ENCODE measurements around the gene MDN1.
"Not testable (repeated sequence)": the region's sequence is repeated elsewhere in the genome, so short reads cannot be mapped to it uniquely, and the experiment has no call there.

Gene MDN1

DNA sequence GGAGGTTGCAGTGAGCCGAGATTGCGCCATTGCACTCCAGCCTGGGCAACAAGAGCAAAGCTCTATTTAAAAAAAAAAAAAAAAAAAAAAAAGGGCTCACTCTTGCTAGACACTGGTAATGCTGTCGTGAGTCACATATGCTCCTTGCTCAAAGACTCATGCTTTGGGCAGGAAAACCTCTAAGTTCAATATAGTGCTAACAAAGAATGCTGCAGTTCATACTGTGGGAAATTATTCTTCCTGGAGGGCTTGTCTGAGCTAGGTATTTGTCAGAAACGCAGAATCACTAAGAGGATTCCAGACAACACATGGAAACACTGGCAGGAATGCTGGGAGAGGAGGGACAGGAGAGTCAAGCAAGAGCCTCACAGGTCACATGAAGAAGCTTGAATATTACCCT lies 178.8 kb downstream of the MDN1 start:
- no peak for DNase-seq (ENCODE audit: low read depth)
- in situ Hi-C loops (cut with HindIII; ENCODE audit: low sequenced_read_pairs), result no loop called here
- no peak overlapping the region for H3K4me3 ChIP-seq (ENCODE audit: low read depth, low read length)
- TF ChIP-seq, protein P1, sequence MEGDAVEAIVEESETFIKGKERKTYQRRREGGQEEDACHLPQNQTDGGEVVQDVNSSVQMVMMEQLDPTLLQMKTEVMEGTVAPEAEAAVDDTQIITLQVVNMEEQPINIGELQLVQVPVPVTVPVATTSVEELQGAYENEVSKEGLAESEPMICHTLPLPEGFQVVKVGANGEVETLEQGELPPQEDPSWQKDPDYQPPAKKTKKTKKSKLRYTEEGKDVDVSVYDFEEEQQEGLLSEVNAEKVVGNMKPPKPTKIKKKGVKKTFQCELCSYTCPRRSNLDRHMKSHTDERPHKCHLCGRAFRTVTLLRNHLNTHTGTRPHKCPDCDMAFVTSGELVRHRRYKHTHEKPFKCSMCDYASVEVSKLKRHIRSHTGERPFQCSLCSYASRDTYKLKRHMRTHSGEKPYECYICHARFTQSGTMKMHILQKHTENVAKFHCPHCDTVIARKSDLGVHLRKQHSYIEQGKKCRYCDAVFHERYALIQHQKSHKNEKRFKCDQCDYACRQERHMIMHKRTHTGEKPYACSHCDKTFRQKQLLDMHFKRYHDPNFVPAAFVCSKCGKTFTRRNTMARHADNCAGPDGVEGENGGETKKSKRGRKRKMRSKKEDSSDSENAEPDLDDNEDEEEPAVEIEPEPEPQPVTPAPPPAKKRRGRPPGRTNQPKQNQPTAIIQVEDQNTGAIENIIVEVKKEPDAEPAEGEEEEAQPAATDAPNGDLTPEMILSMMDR (IDR thresholded peaks at IDR 0.05; ENCODE audit: low read depth, low read length, missing control alignments), result no peak

- TF ChIP-seq, protein P1 (IDR thresholded peaks at IDR 0.05; ENCODE audit: low read depth, low read length, missing control alignments), result peak; percentile 16
- DNase-seq (ENCODE audit: low read depth), result peak; percentile 83
- in situ Hi-C loops (cut with HindIII; ENCODE audit: low sequenced_read_pairs), result loop anchor here (10.0 kb wide), 2 partner anchors 204 to 274 kb away; partner anchors contain the start of gene ANKRD6
- H3K4me3 ChIP-seq (ENCODE audit: low read depth, low read length), result peak within 1 kb of the TSS; percentile 72
These were observed 181.0 kb downstream of the MDN1 start, which contains the start of gene LYRM2 for GRCh38 chr6:89638320-89639195. Gene LYRM2, minus strand, starts transcription at chr6:89638747. Its CDS starts 31 bp downstream, at chr6:89638716.

DNA sequence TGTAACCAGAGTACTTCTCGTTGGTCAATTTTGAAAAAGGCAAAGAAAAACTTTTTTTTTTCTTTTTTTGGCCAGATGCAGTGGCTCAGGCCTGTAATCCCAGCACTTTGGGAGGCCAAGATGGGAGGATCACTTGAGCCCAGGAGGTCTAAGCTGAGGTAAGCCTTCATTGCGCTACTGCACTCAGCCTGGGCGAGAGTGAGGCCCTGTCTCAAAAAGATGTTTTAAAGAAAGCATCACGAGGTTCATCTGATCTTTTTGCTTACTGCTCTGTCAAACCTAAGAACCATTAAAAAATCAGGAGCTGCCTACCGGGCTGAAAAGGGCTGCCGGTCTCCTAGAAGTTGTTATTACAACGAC lies 181.7 kb downstream of the MDN1 start:
- DNase-seq (ENCODE audit: low read depth), result no peak
- in situ Hi-C loops (cut with HindIII; ENCODE audit: low sequenced_read_pairs), result loop anchor here (10.0 kb wide), 2 partner anchors 203 to 273 kb away; partner anchors contain the start of gene ANKRD6
- peak overlapping the region; percentile 72 for H3K4me3 ChIP-seq (ENCODE audit: low read depth, low read length)
- TF ChIP-seq, protein P1 (IDR thresholded peaks at IDR 0.05; ENCODE audit: low read depth, low read length, missing control alignments), result no peak

GRCh38 chr6:89636412-89636811 lies 183.2 kb downstream of the MDN1 start:
- in situ Hi-C loops (cut with HindIII; ENCODE audit: low sequenced_read_pairs), result loop anchor here (10.0 kb wide), 2 partner anchors 202 to 272 kb away; partner anchors contain the start of gene ANKRD6
- not testable (repeated sequence) for DNase-seq (ENCODE audit: low read depth); H3K4me3 ChIP-seq (ENCODE audit: low read depth, low read length)

- in situ Hi-C loops (cut with HindIII; ENCODE audit: low sequenced_read_pairs), result loop anchor here (5.0 to 10.0 kb wide), 3 partner anchors 68 to 266 kb away; partner anchors contain the start of gene ANKRD6
- no peak for DNase-seq (ENCODE audit: low read depth)
- no peak overlapping the region for H3K4me3 ChIP-seq (ENCODE audit: low read depth, low read length)
- TF ChIP-seq, protein P1 (IDR thresholded peaks at IDR 0.05; ENCODE audit: low read depth, low read length, missing control alignments), result no peak
These were observed 189.1 kb downstream of the MDN1 start for GRCh38 chr6:89630488-89630887.

DNA sequence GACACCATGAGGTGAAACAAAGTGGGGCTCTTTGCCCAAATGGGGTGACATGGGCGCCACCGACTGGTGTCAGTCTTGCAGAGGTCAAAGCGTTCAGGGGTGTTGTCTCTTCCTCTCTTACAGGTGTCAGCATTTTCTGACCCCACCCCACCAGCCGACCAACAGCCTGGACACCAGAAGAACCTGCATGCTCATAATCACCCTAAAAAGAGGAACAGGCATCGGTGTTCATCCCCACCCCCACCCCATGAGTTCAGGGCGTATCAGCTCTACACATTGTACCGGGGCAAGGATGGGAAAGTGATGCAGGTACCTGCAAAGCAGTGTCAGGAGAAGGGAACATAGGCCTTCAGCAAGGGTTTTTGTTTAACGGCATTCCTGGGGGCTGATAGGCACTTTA lies 195.8 kb downstream of the MDN1 start:
- in situ Hi-C loops (cut with HindIII; ENCODE audit: low sequenced_read_pairs), result no loop called here
- H3K4me3 ChIP-seq (ENCODE audit: low read depth, low read length), result no peak overlapping the region
- DNase-seq (ENCODE audit: low read depth), result no peak
- TF ChIP-seq, protein P1 (IDR thresholded peaks at IDR 0.05; ENCODE audit: low read depth, low read length, missing control alignments), result no peak

DNA sequence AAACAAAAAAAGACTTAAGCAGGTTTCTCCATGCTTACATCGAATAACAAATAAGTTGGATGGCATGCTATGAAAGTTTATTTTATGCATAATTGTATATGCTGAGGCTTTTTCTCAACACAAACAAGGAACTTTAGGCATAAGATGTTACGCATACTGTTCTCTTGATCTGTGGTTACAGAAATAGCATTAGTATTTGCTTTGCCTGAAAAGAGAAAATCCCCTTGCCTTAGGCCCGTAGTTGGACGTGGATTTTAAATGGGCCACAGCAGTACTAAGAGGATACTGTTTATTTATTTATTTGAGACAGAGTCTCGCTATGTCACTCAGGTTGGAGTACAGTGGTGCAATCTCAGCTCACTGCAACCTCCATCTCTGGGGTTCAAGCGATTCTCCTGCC lies 200.0 kb downstream of the MDN1 start:
- TF ChIP-seq, protein P1 (IDR thresholded peaks at IDR 0.05; ENCODE audit: low read depth, low read length, missing control alignments), result no peak

More for the DNA sequence above, 200.0 kb downstream of the MDN1 start:
- in situ Hi-C loops (cut with HindIII; ENCODE audit: low sequenced_read_pairs), result no loop called here
- DNase-seq (ENCODE audit: low read depth), result no peak
- no peak overlapping the region for H3K4me3 ChIP-seq (ENCODE audit: low read depth, low read length)

All from astrocyte of the cerebellum (primary cell).